CD14-positive monocyte (primary cell): ENCODE measurements around the gene ASTN2. TPM values are rescaled to one million over a fixed set of nuclear protein-coding genes. Genes with fewer than 3 reads are reported as not detected.

Experiments
- DNase-seq, 3 donors: peaks; one replicate each; pipeline ENCODE4 v3.0.0-alpha.2; 2011 to 2022
- H2AFZ ChIP-seq: 2 replicates; pipeline ENCODE4 v1.6.0; 2012; ENCODE audit warnings: mild to moderate bottlenecking, low read depth, low read length, inconsistent platforms; ENCODE audit not compliant: insufficient read depth, poor library complexity, severe bottlenecking
- H3K27ac ChIP-seq, 2 donors: 1 replicate in 1 of 2; 2 replicates in 1 of 2; pipeline ENCODE4 v1.5.1; 2012 to 2013; ENCODE audit warnings: low read length in 2 of 2, control low read depth in 1 of 2, inconsistent platforms in 1 of 2, low read depth in 1 of 2, mild to moderate bottlenecking in 1 of 2
- H3K27me3 ChIP-seq, 2 donors: one replicate each; pipeline versions ENCODE4 v1.6.0 to v1.6.1; 2011 to 2013; ENCODE audit warnings: low read length in 2 of 2; ENCODE audit not compliant: control insufficient read depth in 2 of 2, insufficient read depth in 2 of 2
- H3K36me3 ChIP-seq, 2 donors: replicated peaks in 1 of 2; 1 replicate in 1 of 2; 2 replicates in 1 of 2; pipeline versions ENCODE4 v1.5.1 to v1.6.1; 2012 to 2013; ENCODE audit warnings: low read length in 2 of 2, control low read depth in 1 of 2, inconsistent platforms in 1 of 2, mild to moderate bottlenecking in 1 of 2; ENCODE audit not compliant: insufficient read depth in 2 of 2, control insufficient read depth in 1 of 2
- H3K4me1 ChIP-seq, 2 donors: 1 replicate in 1 of 2; 2 replicates in 1 of 2; pipeline versions ENCODE4 v1.5.1 to v1.6.1; 2012 to 2013; ENCODE audit warnings: low read length in 2 of 2, control low read depth in 1 of 2, inconsistent platforms in 1 of 2, mild to moderate bottlenecking in 1 of 2, moderate library complexity in 1 of 2; ENCODE audit not compliant: insufficient read depth in 2 of 2, control insufficient read depth in 1 of 2
- H3K4me2 ChIP-seq: replicated peaks from 2 replicates; pipeline ENCODE3; 2012; ENCODE audit warnings: low read length, moderate library complexity, mild to moderate bottlenecking; ENCODE audit not compliant: poor library complexity, severe bottlenecking; ENCODE audit errors: extremely low read depth
- H3K4me3 ChIP-seq, 3 experiments: fragments of 200-600 bp in 1 of 3; sonication (generic) in 1 of 3; replicated peaks in 1 of 3; 1 replicate in 2 of 3; 2 replicates in 1 of 3; pipeline ENCODE4 v1.5.1; 2011 to 2013; ENCODE audit warnings: low read length in 3 of 3, mild to moderate bottlenecking in 3 of 3, control low read depth in 2 of 3, low read depth in 2 of 3, inconsistent platforms in 1 of 3, moderate library complexity in 1 of 3
- H3K79me2 ChIP-seq: 2 replicates; pipeline ENCODE4 v1.6.0; 2012; ENCODE audit warnings: mild to moderate bottlenecking, control low read depth, inconsistent platforms, low read length, moderate library complexity; ENCODE audit not compliant: insufficient read depth
- H3K9ac ChIP-seq: 2 replicates; pipeline ENCODE4 v1.6.0; 2017; ENCODE audit warnings: low read length, mild to moderate bottlenecking; ENCODE audit not compliant: insufficient read depth, poor library complexity, severe bottlenecking
- H3K9me3 ChIP-seq, 2 donors: replicated peaks in 1 of 2; 1 replicate in 1 of 2; 2 replicates in 1 of 2; pipeline versions ENCODE4 v1.5.1 to v1.6.1; 2012 to 2013; ENCODE audit warnings: low read length in 2 of 2, control low read depth in 1 of 2; ENCODE audit not compliant: control insufficient read depth in 1 of 2, insufficient read depth in 1 of 2
- H4K20me1 ChIP-seq: 2 replicates; pipeline ENCODE4 v1.6.0; 2012; ENCODE audit warnings: mild to moderate bottlenecking, low read length, control low read depth, moderate library complexity; ENCODE audit not compliant: insufficient read depth
- H3K27ac Mint-ChIP-seq, 7 donors: one replicate each; pipeline ENCODE4 v1.8.0; 2020; ENCODE audit warnings: mild to moderate bottlenecking in 7 of 7, mixed read lengths in 7 of 7, moderate library complexity in 6 of 7, inconsistent platforms in 2 of 7
- H3K27me3 Mint-ChIP-seq, 3 donors: one replicate each; pipeline ENCODE4 v1.8.0; 2021 to 2022; ENCODE audit warnings: low read depth in 3 of 3, mild to moderate bottlenecking in 3 of 3, mixed read lengths in 3 of 3, moderate library complexity in 3 of 3, inconsistent platforms in 1 of 3
- H3K36me3 Mint-ChIP-seq, 2 donors: one replicate each; pipeline ENCODE4 v1.8.0; 2020; ENCODE audit warnings: mixed read lengths in 2 of 2, inconsistent platforms in 1 of 2, mild to moderate bottlenecking in 1 of 2
- H3K4me1 Mint-ChIP-seq: one replicate; pipeline ENCODE4 v1.8.0; 2020; ENCODE audit warnings: mild to moderate bottlenecking, mixed read lengths
- H3K4me3 Mint-ChIP-seq, 2 donors: one replicate each; pipeline ENCODE4 v1.8.0; 2020; ENCODE audit warnings: mild to moderate bottlenecking in 2 of 2, mixed read lengths in 2 of 2, moderate library complexity in 1 of 2
- H3K9me3 Mint-ChIP-seq, 7 donors: one replicate each; pipeline ENCODE4 v1.8.0; 2020 to 2022; ENCODE audit warnings: mixed read lengths in 7 of 7, mild to moderate bottlenecking in 6 of 7, moderate library complexity in 6 of 7, inconsistent platforms in 2 of 7
- WGBS: methylation state at CpG from one replicate; pipeline ENCODE4 v1.1.5; 2013; ENCODE audit warnings: missing lambda C conversion rate; ENCODE audit not compliant: insufficient coverage; 5-methylcytosine and 5-hydroxymethylcytosine counted together
- intact Hi-C, 2 donors: fragments of 100-400 bp; cut with micrococcal nuclease; formaldehyde crosslinking; loops; one replicate each; pipeline versions ENCODE4 v1.15.0 to v1.15.1; 2023
- polyA plus RNA-seq, 3 donors: library from polyadenylated mRNA; depleted of rRNA in 1 of 3; unstranded in 2 of 3; stranded (reverse) in 1 of 3; fragments of 300-500 nt in 2 of 3; fragments of >200 nt in 1 of 3; fragmentation: Illumina TruSeq in 2 of 3; gene quantifications; 1 replicate in 2 of 3; 2 replicates in 1 of 3; pipeline ENCODE4 v1.2.3, GENCODE V29; 2012 to 2021
- TF ChIP-seq, protein P1 (sequence below): fragments of 200-600 bp; IDR thresholded peaks from one replicate; pipeline ENCODE4 v1.8.0; 2022; ENCODE audit warnings: antibody characterized with exemption, mild to moderate bottlenecking

Gene ASTN2
- polyA plus RNA-seq, 3 donors: not detected

DNA sequence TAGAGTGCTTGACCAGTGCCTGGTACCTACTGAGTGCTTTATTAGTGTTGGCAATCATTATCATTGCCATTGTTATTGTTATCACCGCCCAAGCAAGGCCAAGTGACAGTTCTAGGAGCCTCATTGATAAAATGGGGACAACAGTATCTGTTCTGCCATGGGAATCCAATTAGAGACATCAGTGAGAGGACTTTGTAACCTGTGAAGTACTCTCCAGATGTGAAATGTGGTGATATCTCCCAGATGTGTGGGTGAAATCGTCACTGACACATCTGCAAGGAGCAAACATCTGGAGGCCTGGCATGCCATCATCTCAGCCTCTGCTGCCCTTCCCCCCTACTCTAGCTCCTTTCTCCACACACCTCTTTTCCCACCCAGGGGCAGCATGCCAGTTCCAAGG is 1000.5 kb downstream of the ASTN2 start:
- no peaks in the 10 kb centered on the region for H3K27me3 ChIP-seq
- no peaks in the 10 kb centered on the region for H3K79me2 ChIP-seq
- Mint-ChIP-seq H3K4me3 (no peak overlapping the region), H3K4me1 (no peaks in the 10 kb centered on the region), H3K36me3 (no peaks in the 10 kb centered on the region), H3K27me3 (no peaks in the 10 kb centered on the region), H3K27ac (no peak overlapping the region), H3K9me3 (peaks cover 0 to 3% (median 1%) of the 10 kb centered on the region in 7 donors)
- H3K27ac ChIP-seq: no peak overlapping the region
- intact Hi-C loops: no loop called here
- H3K4me1 ChIP-seq: no peaks in the 10 kb centered on the region
- H3K9me3 ChIP-seq: no peaks in the 10 kb centered on the region
- WGBS: 94% methylated on average over 2 of the region's 2 CpGs
- no peak for DNase-seq
- no peak overlapping the region for H3K4me2 ChIP-seq
- no peak overlapping the region for H3K9ac ChIP-seq
- TF ChIP-seq, protein P1, sequence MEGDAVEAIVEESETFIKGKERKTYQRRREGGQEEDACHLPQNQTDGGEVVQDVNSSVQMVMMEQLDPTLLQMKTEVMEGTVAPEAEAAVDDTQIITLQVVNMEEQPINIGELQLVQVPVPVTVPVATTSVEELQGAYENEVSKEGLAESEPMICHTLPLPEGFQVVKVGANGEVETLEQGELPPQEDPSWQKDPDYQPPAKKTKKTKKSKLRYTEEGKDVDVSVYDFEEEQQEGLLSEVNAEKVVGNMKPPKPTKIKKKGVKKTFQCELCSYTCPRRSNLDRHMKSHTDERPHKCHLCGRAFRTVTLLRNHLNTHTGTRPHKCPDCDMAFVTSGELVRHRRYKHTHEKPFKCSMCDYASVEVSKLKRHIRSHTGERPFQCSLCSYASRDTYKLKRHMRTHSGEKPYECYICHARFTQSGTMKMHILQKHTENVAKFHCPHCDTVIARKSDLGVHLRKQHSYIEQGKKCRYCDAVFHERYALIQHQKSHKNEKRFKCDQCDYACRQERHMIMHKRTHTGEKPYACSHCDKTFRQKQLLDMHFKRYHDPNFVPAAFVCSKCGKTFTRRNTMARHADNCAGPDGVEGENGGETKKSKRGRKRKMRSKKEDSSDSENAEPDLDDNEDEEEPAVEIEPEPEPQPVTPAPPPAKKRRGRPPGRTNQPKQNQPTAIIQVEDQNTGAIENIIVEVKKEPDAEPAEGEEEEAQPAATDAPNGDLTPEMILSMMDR: no peak
- no peak overlapping the region for H2AFZ ChIP-seq
- no peaks in the 10 kb centered on the region for H3K36me3 ChIP-seq
- no peak overlapping the region for H3K4me3 ChIP-seq
- H4K20me1 ChIP-seq: no peaks in the 10 kb centered on the region

DNA sequence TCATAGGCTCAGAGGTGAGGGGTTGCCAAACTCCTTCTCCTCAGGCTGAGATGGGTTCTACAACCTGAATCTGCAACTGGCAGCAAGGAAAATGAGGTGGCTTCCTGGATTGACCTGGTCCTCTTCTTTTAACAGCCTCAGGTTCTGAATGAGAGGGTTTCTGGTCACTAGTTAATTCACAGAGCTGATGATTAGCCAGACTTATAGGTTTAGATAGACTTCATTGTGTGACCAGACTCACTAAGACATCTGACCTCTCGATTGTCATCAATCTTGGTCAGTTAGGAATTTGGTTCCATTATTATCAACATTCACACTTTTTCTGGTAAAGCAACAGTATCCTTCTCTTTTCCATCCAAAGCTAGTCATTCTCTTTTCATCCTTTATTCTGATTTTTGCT is 1003.4 kb downstream of the ASTN2 start:
- no peaks in the 10 kb centered on the region for H3K27me3 Mint-ChIP-seq
- WGBS: 80% methylated on average over 1 of the region's 1 CpG

More for the DNA sequence above, 1003.4 kb downstream of the ASTN2 start:
- H3K36me3 Mint-ChIP-seq: no peaks in the 10 kb centered on the region
- Histone ChIP-seq H2AFZ (no peak overlapping the region), H3K27me3 (no peaks in the 10 kb centered on the region), H4K20me1 (no peaks in the 10 kb centered on the region), H3K9me3 (no peaks in the 10 kb centered on the region), H3K79me2 (no peaks in the 10 kb centered on the region), H3K36me3 (no peaks in the 10 kb centered on the region), H3K4me3 (no peak overlapping the region), H3K4me2 (no peak overlapping the region), H3K27ac (no peak overlapping the region), H3K4me1 (no peaks in the 10 kb centered on the region), H3K9ac (no peak overlapping the region)
- TF ChIP-seq, protein P1: no peak
- H3K27ac Mint-ChIP-seq: no peak overlapping the region
- no peak overlapping the region for H3K4me3 Mint-ChIP-seq
- intact Hi-C loops: no loop called here
- DNase-seq: no peak
- peaks cover 0 to 4% (median 0%) of the 10 kb centered on the region in 7 donors for H3K9me3 Mint-ChIP-seq
- no peaks in the 10 kb centered on the region for H3K4me1 Mint-ChIP-seq
